NCI-H510A treated with DMSO at 0.1 percent for 48 hours (cell line): ENCODE measurements around the gene SFMBT2.
"Not testable (repeated sequence)": the region's sequence is repeated elsewhere in the genome, so short reads cannot be mapped to it uniquely, and the experiment has no call there.

Experiments used
- DNase-seq: peaks from one replicate; lab custom pipeline; 2025; lab: John Stamatoyannopoulos, UW

The SFMBT2 gene

GRCh38 chr10:7401156-7401555 lies 9.7 kb downstream of the SFMBT2 start:
- DNase-seq: no peak

GRCh38 chr10:7400068-7400715 lies 10.6 kb downstream of the SFMBT2 start:
- DNase-seq: no peak

GRCh38 chr10:7399533-7399932 lies 11.3 kb downstream of the SFMBT2 start:
- DNase-seq: no peak

- DNase-seq: no peak
These were observed 13.5 kb downstream of the SFMBT2 start for GRCh38 chr10:7397049-7398035.

- not testable (repeated sequence) for DNase-seq
These were observed 18.5 kb downstream of the SFMBT2 start for GRCh38 chr10:7392301-7392700.

GRCh38 chr10:7391748-7392147 lies 19.1 kb downstream of the SFMBT2 start:
- no peak for DNase-seq

GRCh38 chr10:7390689-7391110 lies 20.1 kb downstream of the SFMBT2 start:
- not testable (repeated sequence) for DNase-seq

- DNase-seq: no peak
These were observed 21.0 kb downstream of the SFMBT2 start for GRCh38 chr10:7389844-7390243.

GRCh38 chr10:7389346-7389745 lies 21.5 kb downstream of the SFMBT2 start:
- no peak for DNase-seq

GRCh38 chr10:7388602-7389001 lies 22.2 kb downstream of the SFMBT2 start:
- DNase-seq: no peak

- DNase-seq: not testable (repeated sequence)
These were observed 22.7 kb downstream of the SFMBT2 start for GRCh38 chr10:7388149-7388548.

GRCh38 chr10:7385114-7385513 lies 25.7 kb downstream of the SFMBT2 start:
- DNase-seq: no peak

- no peak for DNase-seq
These were observed 27.4 kb downstream of the SFMBT2 start for GRCh38 chr10:7383442-7383841.

GRCh38 chr10:7380704-7381241 lies 30.1 kb downstream of the SFMBT2 start:
- no peak for DNase-seq

GRCh38 chr10:7378602-7379403 lies 32.0 kb downstream of the SFMBT2 start:
- DNase-seq: no peak

GRCh38 chr10:7377614-7378248 lies 33.1 kb downstream of the SFMBT2 start:
- DNase-seq: no peak

GRCh38 chr10:7374795-7375194 lies 36.0 kb downstream of the SFMBT2 start:
- no peak for DNase-seq

- no peak for DNase-seq
These were observed 37.8 kb downstream of the SFMBT2 start for GRCh38 chr10:7373039-7373438.

GRCh38 chr10:7372504-7372903 lies 38.3 kb downstream of the SFMBT2 start:
- DNase-seq: no peak

- DNase-seq: no peak
These were observed 40.3 kb downstream of the SFMBT2 start for GRCh38 chr10:7370511-7370910.

- no peak for DNase-seq
These were observed 45.6 kb downstream of the SFMBT2 start for GRCh38 chr10:7365027-7365745.
